GM06990 (cell line): ENCODE measurements around the gene RCAN3.

Experiments
- DNase-seq: peaks from one replicate; pipeline ENCODE4 v3.0.0-alpha.2; 2011; ENCODE audit not compliant: insufficient read length; ENCODE audit errors: extremely low read depth
- H3K27me3 ChIP-seq: replicated peaks from 2 replicates; pipeline ENCODE4 v1.6.0; 2011; ENCODE audit warnings: low read length; ENCODE audit not compliant: control insufficient read depth, insufficient read depth
- H3K36me3 ChIP-seq: 2 replicates; pipeline ENCODE4 v1.5.1; 2011; ENCODE audit warnings: low read length; ENCODE audit not compliant: control insufficient read depth, insufficient read depth
- H3K4me3 ChIP-seq: replicated peaks from 2 replicates; pipeline ENCODE4 v1.5.1; 2011; ENCODE audit warnings: low read depth, mild to moderate bottlenecking, control low read depth, low read length
- CTCF ChIP-seq: IDR thresholded peaks from 2 replicates; pipeline ENCODE4 v1.5.1; 2011; ENCODE audit warnings: low read length, control low read depth, mild to moderate bottlenecking, inconsistent platforms; ENCODE audit not compliant: insufficient read depth, poor library complexity, severe bottlenecking

The RCAN3 gene

GRCh38 chr1:24570265-24571125, 67.9 kb downstream of the RCAN3 start:
- Histone ChIP-seq H3K36me3 (no peaks in the 10 kb centered on the region), H3K27me3 (no peaks in the 10 kb centered on the region; the same call in none of the 2 replicates), H3K4me3 (no peak overlapping the region)
- no peak for DNase-seq
- TF ChIP-seq CTCF, result no peak

- TF ChIP-seq CTCF, result no peak
- H3K36me3 ChIP-seq, result no peaks in the 10 kb centered on the region
- no peak for DNase-seq
- no peaks in the 10 kb centered on the region; the same call in none of the 2 replicates for H3K27me3 ChIP-seq
- no peak overlapping the region for H3K4me3 ChIP-seq
These were observed 69.7 kb downstream of the RCAN3 start for GRCh38 chr1:24572301-24572700.

- no peak overlapping the region for H3K4me3 ChIP-seq
- H3K36me3 ChIP-seq, result no peaks in the 10 kb centered on the region
- TF ChIP-seq CTCF, result no peak
- no peak for DNase-seq
- peaks cover 2% of the 10 kb centered on the region for H3K27me3 ChIP-seq
These were observed 73.4 kb downstream of the RCAN3 start for GRCh38 chr1:24575905-24576587.

- DNase-seq, result no peak
- Histone ChIP-seq H3K4me3 (no peak overlapping the region), H3K27me3 (peaks cover 2% of the 10 kb centered on the region), H3K36me3 (no peaks in the 10 kb centered on the region)
- TF ChIP-seq CTCF, result no peak
These were observed 76.2 kb downstream of the RCAN3 start for GRCh38 chr1:24578846-24579245.

- no peak for DNase-seq
- no peak for TF ChIP-seq CTCF
- H3K27me3 ChIP-seq, result peaks cover 4% of the 10 kb centered on the region
These were observed 78.1 kb downstream of the RCAN3 start for GRCh38 chr1:24580756-24581155.

More at GRCh38 chr1:24580756-24581155, 78.1 kb downstream of the RCAN3 start:
- no peaks in the 10 kb centered on the region for H3K36me3 ChIP-seq
- no peak overlapping the region for H3K4me3 ChIP-seq
